H9 (cell line): ENCODE data around the gene GSTM3. TPM values are rescaled to one million over a fixed set of nuclear protein-coding genes. Genes with fewer than 3 reads are reported as not detected.

Experiments
- DNase-seq: peaks from one replicate; pipeline ENCODE4 v3.0.0-alpha.2; 2017
- H2AFZ ChIP-seq: one replicate; pipeline ENCODE4 v1.6.1; 2013; ENCODE audit warnings: mild to moderate bottlenecking, low read length, control low read depth, moderate library complexity
- H2AK5ac ChIP-seq: 2 replicates; pipeline ENCODE4 v1.6.1; 2013; ENCODE audit warnings: low read length, control low read depth, mixed read lengths; ENCODE audit not compliant: insufficient read length
- H2BK120ac ChIP-seq: one replicate; pipeline ENCODE4 v1.6.1; 2013; ENCODE audit warnings: low read depth, mild to moderate bottlenecking, low read length, control low read depth, inconsistent platforms; ENCODE audit not compliant: poor library complexity, severe bottlenecking
- H2BK12ac ChIP-seq: 2 replicates; pipeline ENCODE4 v1.6.1; 2013; ENCODE audit warnings: low read length, control low read depth, mixed read lengths, low read depth; ENCODE audit not compliant: insufficient read length
- H2BK15ac ChIP-seq: 2 replicates; pipeline ENCODE4 v1.6.1; 2013; ENCODE audit warnings: low read depth, low read length, control low read depth
- H2BK20ac ChIP-seq: one replicate; pipeline ENCODE4 v1.6.1; 2013; ENCODE audit warnings: low read depth, mild to moderate bottlenecking, low read length, control low read depth, inconsistent platforms; ENCODE audit not compliant: poor library complexity, severe bottlenecking
- H2BK5ac ChIP-seq: 2 replicates; pipeline ENCODE4 v1.6.1; 2013; ENCODE audit warnings: low read length, control low read depth, mixed read lengths; ENCODE audit not compliant: insufficient read length
- H3K14ac ChIP-seq: 2 replicates; pipeline ENCODE4 v1.6.1; 2013; ENCODE audit warnings: low read length, control low read depth; ENCODE audit not compliant: insufficient read depth
- H3K18ac ChIP-seq: 2 replicates; pipeline ENCODE4 v1.6.1; 2013; ENCODE audit warnings: low read depth, mild to moderate bottlenecking, mixed read lengths, low read length, control low read depth; ENCODE audit not compliant: insufficient read length
- H3K23ac ChIP-seq: 2 replicates; pipeline ENCODE4 v1.6.1; 2013; ENCODE audit warnings: low read length, control low read depth, mixed read lengths, low read depth; ENCODE audit not compliant: insufficient read length
- H3K23me2 ChIP-seq: 2 replicates; pipeline ENCODE4 v1.6.1; 2013; ENCODE audit warnings: low read depth, mild to moderate bottlenecking, mixed read lengths, low read length, control low read depth; ENCODE audit not compliant: insufficient read length, poor library complexity, severe bottlenecking
- H3K27ac ChIP-seq: 2 replicates; pipeline ENCODE4 v1.5.1; 2013; ENCODE audit warnings: low read length, control low read depth, mixed read lengths, low read depth; ENCODE audit not compliant: insufficient read length
- H3K27me3 ChIP-seq: 2 replicates; pipeline ENCODE4 v1.6.1; 2013; ENCODE audit warnings: low read length, control low read depth, inconsistent platforms; ENCODE audit not compliant: insufficient read depth
- H3K4ac ChIP-seq: 2 replicates; pipeline ENCODE4 v1.6.1; 2013; ENCODE audit warnings: low read depth, mild to moderate bottlenecking, control low read depth, inconsistent platforms, low read length, moderate library complexity
- H3K4me1 ChIP-seq: 2 replicates; pipeline ENCODE4 v1.6.1; 2013; ENCODE audit warnings: low read length, control low read depth, inconsistent platforms; ENCODE audit not compliant: insufficient read depth
- H3K4me2 ChIP-seq: 2 replicates; pipeline ENCODE4 v1.6.1; 2013; ENCODE audit warnings: low read length, control low read depth, mixed read lengths; ENCODE audit not compliant: insufficient read length, insufficient read depth
- H3K56ac ChIP-seq: 2 replicates; pipeline ENCODE4 v1.6.1; 2013; ENCODE audit warnings: low read depth, mild to moderate bottlenecking, mixed read lengths, low read length, control low read depth; ENCODE audit not compliant: insufficient read length
- H3K79me1 ChIP-seq: 2 replicates; pipeline ENCODE4 v1.6.1; 2013; ENCODE audit warnings: low read depth, mild to moderate bottlenecking, moderate library complexity, low read length, control low read depth, inconsistent platforms; ENCODE audit not compliant: insufficient read depth, poor library complexity, severe bottlenecking
- H3K79me2 ChIP-seq: 2 replicates; pipeline ENCODE4 v1.6.1; 2013; ENCODE audit warnings: low read length, control low read depth, inconsistent platforms; ENCODE audit not compliant: insufficient read depth
- H3K9ac ChIP-seq: 2 replicates; pipeline ENCODE4 v1.6.1; 2013; ENCODE audit warnings: low read length, control low read depth, mixed read lengths; ENCODE audit not compliant: insufficient read length; ENCODE audit errors: extremely low read depth
- H3K9me3 ChIP-seq: one replicate; pipeline ENCODE4 v1.6.1; 2013; ENCODE audit warnings: low read depth, low read length, inconsistent platforms; ENCODE audit not compliant: control insufficient read depth
- H3T11ph ChIP-seq: one replicate; pipeline ENCODE4 v1.6.1; 2013; ENCODE audit warnings: mild to moderate bottlenecking, low read length, control low read depth, inconsistent platforms
- H4K20me1 ChIP-seq: one replicate; pipeline ENCODE4 v1.6.1; 2013; ENCODE audit not compliant: control insufficient read depth, insufficient read length, insufficient read depth
- H4K5ac ChIP-seq: 2 replicates; pipeline ENCODE4 v1.6.1; 2013; ENCODE audit warnings: low read depth, mild to moderate bottlenecking, mixed read lengths, low read length, control low read depth; ENCODE audit not compliant: insufficient read length
- H4K8ac ChIP-seq: replicated peaks from 2 replicates; pipeline ENCODE4 v1.6.1; 2013; ENCODE audit warnings: low read length, control low read depth, mixed read lengths, low read depth; ENCODE audit not compliant: insufficient read length
- H4K91ac ChIP-seq: 2 replicates; pipeline ENCODE4 v1.6.1; 2013; ENCODE audit warnings: low read depth, mild to moderate bottlenecking, moderate library complexity, mixed read lengths, low read length, control low read depth; ENCODE audit not compliant: insufficient read length
- H3K27ac Mint-ChIP-seq, 3 experiments: 2 replicates in 2 of 3; 3 replicates in 1 of 3; pipeline ENCODE4 v1.8.0; 2020 to 2021; ENCODE audit warnings: mixed read lengths in 3 of 3, mild to moderate bottlenecking in 1 of 3, moderate library complexity in 1 of 3
- H3K27me3 Mint-ChIP-seq: 2 replicates; pipeline ENCODE4 v1.8.0; 2021; ENCODE audit warnings: low read depth, mild to moderate bottlenecking, moderate library complexity, mixed read lengths
- H3K36me3 Mint-ChIP-seq, 3 experiments: 2 replicates in 2 of 3; 3 replicates in 1 of 3; pipeline ENCODE4 v1.8.0; 2020 to 2021; ENCODE audit warnings: low read depth in 3 of 3, mixed read lengths in 3 of 3; ENCODE audit not compliant: insufficient read depth in 1 of 3
- H3K4me1 Mint-ChIP-seq, 2 experiments: 2 replicates each; pipeline ENCODE4 v1.8.0; 2020; ENCODE audit warnings: mixed read lengths in 2 of 2
- H3K4me3 Mint-ChIP-seq, 2 experiments: 2 replicates in 1 of 2; 3 replicates in 1 of 2; pipeline ENCODE4 v1.8.0; 2020 to 2021; ENCODE audit warnings: mild to moderate bottlenecking in 2 of 2, mixed read lengths in 2 of 2, moderate library complexity in 1 of 2
- H3K9me3 Mint-ChIP-seq, 2 experiments: 2 replicates in 1 of 2; 3 replicates in 1 of 2; pipeline ENCODE4 v1.8.0; 2020; ENCODE audit warnings: mild to moderate bottlenecking in 2 of 2, mixed read lengths in 2 of 2, moderate library complexity in 1 of 2
- WGBS: extraction: QIAGEN DNeasy Blood & Tissue Kit; methylation state at CpG from one replicate; pipeline ENCODE4 v1.1.7; 2013; ENCODE audit warnings: missing lambda C conversion rate, low lambda C conversion rate, mixed read lengths; ENCODE audit not compliant: insufficient read length; ENCODE audit errors: extremely low coverage; 5-methylcytosine and 5-hydroxymethylcytosine counted together
- total RNA-seq: library from RNA; stranded (reverse); gene quantifications from 2 replicates; pipeline ENCODE4 v1.2.1, GENCODE V29; 2021
- TF ChIP-seq, protein P1 (sequence below): fragments of 200-600 bp; sonication (generic); conservative IDR thresholded peaks from 3 replicates; pipeline ENCODE4 v1.8.0; 2021; ENCODE audit warnings: antibody characterized with exemption, mild to moderate bottlenecking

GSTM3 gene
- total RNA-seq, 1 experiment from 2014 or later: 3.5 TPM

DNA sequence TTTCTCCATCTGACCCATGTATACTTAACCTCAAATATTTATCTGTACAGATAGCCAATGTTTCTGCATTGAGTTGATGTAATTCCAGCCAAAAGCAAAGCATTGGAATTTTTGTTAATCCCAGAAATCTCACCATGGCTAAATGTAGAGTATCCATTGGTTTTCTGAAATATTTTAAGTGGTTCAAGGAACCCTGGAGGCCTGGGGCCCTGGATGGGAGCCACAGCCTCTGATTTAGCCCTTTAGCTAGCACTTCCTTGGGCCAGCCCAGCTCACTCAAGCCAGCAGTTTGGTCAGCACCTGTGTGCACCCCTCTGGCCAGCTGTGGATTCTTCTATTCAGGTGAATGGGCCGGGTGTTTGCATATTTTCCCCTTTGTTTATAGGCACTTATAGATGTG lies 41.7 kb upstream of the GSTM3 start:
- H2BK120ac ChIP-seq: no peak overlapping the region
- Mint-ChIP-seq H3K4me3 (no peak overlapping the region), H3K9me3 (peaks cover 2 to 10% of the 10 kb centered on the region in 2 experiments; a peak in 3 of 5 replicates), H3K36me3 (peaks cover 0 to 8% (median 0%) of the 10 kb centered on the region in 3 experiments; a peak in 4 of 7 replicates), H3K27ac (no peak overlapping the region), H3K27me3 (peaks cover 2% of the 10 kb centered on the region; the same call in 1 of the 2 replicates), H3K4me1 (peaks cover 21 to 31% of the 10 kb centered on the region in 2 experiments)
- no peak overlapping the region for H3K27ac ChIP-seq
- no peak overlapping the region for H4K91ac ChIP-seq
- H3K9me3 ChIP-seq: no peaks in the 10 kb centered on the region
- H3K14ac ChIP-seq: no peak overlapping the region
- H3K79me2 ChIP-seq: no peaks in the 10 kb centered on the region
- no peak overlapping the region for H2BK15ac ChIP-seq
- no peak overlapping the region for H3K56ac ChIP-seq
- H3K4ac ChIP-seq: no peak overlapping the region
- H3K4me2 ChIP-seq: no peak overlapping the region
- H3K27me3 ChIP-seq: no peaks in the 10 kb centered on the region
- H3K4me1 ChIP-seq: 0 out of 2 replicates have a peak, but pooled peaks cover 2% of the 10 kb centered on the region
- no peak overlapping the region for H2AFZ ChIP-seq
- H3T11ph ChIP-seq: no peak overlapping the region
- H2BK5ac ChIP-seq: no peak overlapping the region
- no peak overlapping the region for H2BK20ac ChIP-seq
- H2AK5ac ChIP-seq: no peak overlapping the region
- H2BK12ac ChIP-seq: no peak overlapping the region
- no peaks in the 10 kb centered on the region for H4K20me1 ChIP-seq
- no peaks in the 10 kb centered on the region for H3K23me2 ChIP-seq
- DNase-seq: peak; percentile 55
- WGBS: no CpG with 5 or more reads among the region's 1 CpG
- no peak overlapping the region for H3K23ac ChIP-seq
- H3K79me1 ChIP-seq: no peaks in the 10 kb centered on the region
- H3K18ac ChIP-seq: no peak overlapping the region
- no peak overlapping the region for H4K5ac ChIP-seq
- H4K8ac ChIP-seq: no peak overlapping the region
- TF ChIP-seq, protein P1, sequence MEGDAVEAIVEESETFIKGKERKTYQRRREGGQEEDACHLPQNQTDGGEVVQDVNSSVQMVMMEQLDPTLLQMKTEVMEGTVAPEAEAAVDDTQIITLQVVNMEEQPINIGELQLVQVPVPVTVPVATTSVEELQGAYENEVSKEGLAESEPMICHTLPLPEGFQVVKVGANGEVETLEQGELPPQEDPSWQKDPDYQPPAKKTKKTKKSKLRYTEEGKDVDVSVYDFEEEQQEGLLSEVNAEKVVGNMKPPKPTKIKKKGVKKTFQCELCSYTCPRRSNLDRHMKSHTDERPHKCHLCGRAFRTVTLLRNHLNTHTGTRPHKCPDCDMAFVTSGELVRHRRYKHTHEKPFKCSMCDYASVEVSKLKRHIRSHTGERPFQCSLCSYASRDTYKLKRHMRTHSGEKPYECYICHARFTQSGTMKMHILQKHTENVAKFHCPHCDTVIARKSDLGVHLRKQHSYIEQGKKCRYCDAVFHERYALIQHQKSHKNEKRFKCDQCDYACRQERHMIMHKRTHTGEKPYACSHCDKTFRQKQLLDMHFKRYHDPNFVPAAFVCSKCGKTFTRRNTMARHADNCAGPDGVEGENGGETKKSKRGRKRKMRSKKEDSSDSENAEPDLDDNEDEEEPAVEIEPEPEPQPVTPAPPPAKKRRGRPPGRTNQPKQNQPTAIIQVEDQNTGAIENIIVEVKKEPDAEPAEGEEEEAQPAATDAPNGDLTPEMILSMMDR: no peak
- no peak overlapping the region for H3K9ac ChIP-seq
